HG03196 (cell line): ENCODE measurements around the gene ZBTB25.

ENCODE experiments used
- ATAC-seq: cut with Tn5 transposase; IDR thresholded peaks from one replicate; pipeline ENCODE4 v1.9.1; 2021; ENCODE audit not compliant: unreplicated experiment

Gene ZBTB25

GRCh38 chr14:64444984-64445845 is 58.4 kb downstream of the ZBTB25 start:
- peak; percentile 95 for ATAC-seq

GRCh38 chr14:64444140-64444539 is 59.5 kb downstream of the ZBTB25 start:
- ATAC-seq: no peak

- ATAC-seq: no peak
Measured at GRCh38 chr14:64442300-64442988, 61.2 kb downstream of the ZBTB25 start.

GRCh38 chr14:64440494-64440893 is 63.1 kb downstream of the ZBTB25 start:
- no peak for ATAC-seq

GRCh38 chr14:64439141-64439540 is 64.5 kb downstream of the ZBTB25 start:
- no peak for ATAC-seq

- ATAC-seq: no peak
Measured at GRCh38 chr14:64438181-64438841, 65.3 kb downstream of the ZBTB25 start.

GRCh38 chr14:64434528-64434927 is 69.1 kb downstream of the ZBTB25 start:
- ATAC-seq: no peak

- no peak for ATAC-seq
Measured at GRCh38 chr14:64423987-64424386, 79.7 kb downstream of the ZBTB25 start.

GRCh38 chr14:64422756-64423155 is 80.9 kb downstream of the ZBTB25 start:
- ATAC-seq: no peak

- ATAC-seq: no peak
Measured at GRCh38 chr14:64422005-64422404, 81.6 kb downstream of the ZBTB25 start.

- ATAC-seq: no peak
Measured at GRCh38 chr14:64421166-64421565, 82.5 kb downstream of the ZBTB25 start.

GRCh38 chr14:64419003-64419402 is 84.6 kb downstream of the ZBTB25 start:
- no peak for ATAC-seq

- ATAC-seq: no peak
Measured at GRCh38 chr14:64417771-64418125, 85.9 kb downstream of the ZBTB25 start.

- no peak for ATAC-seq
Measured at GRCh38 chr14:64417055-64417770, 86.4 kb downstream of the ZBTB25 start.

- no peak for ATAC-seq
Measured at GRCh38 chr14:64416348-64416932, 87.2 kb downstream of the ZBTB25 start.

GRCh38 chr14:64412237-64412636 is 91.4 kb downstream of the ZBTB25 start:
- ATAC-seq: no peak

GRCh38 chr14:64411001-64411400 is 92.6 kb downstream of the ZBTB25 start:
- no peak for ATAC-seq

- no peak for ATAC-seq
Measured at GRCh38 chr14:64410084-64410774, 93.4 kb downstream of the ZBTB25 start.

GRCh38 chr14:64409126-64409920 is 94.3 kb downstream of the ZBTB25 start:
- ATAC-seq: no peak
